H1 (cell line): ENCODE data around the gene ATP10D. TPM values are rescaled to one million over a fixed set of nuclear protein-coding genes. Genes with fewer than 3 reads are reported as not detected.

Source experiments
- E2F6 ChIP-seq: IDR thresholded peaks from 2 replicates; pipeline ENCODE4 v1.6.1; 2012; ENCODE audit warnings: inconsistent platforms
- GTF2F1 ChIP-seq: IDR thresholded peaks from 2 replicates; pipeline ENCODE4 v1.6.1; 2012; ENCODE audit warnings: low read depth, low read length, improper control_type of control experiment, borderline replicate concordance
- KDM1A ChIP-seq: fragments of 200-600, 300-600 bp; sonication (generic); IDR thresholded peaks from 2 replicates; pipeline ENCODE4 v1.7.1; 2016; ENCODE audit warnings: mild to moderate bottlenecking, low read length, borderline replicate concordance
- KDM4A ChIP-seq: IDR thresholded peaks from one replicate; pipeline ENCODE4 v1.7.1; 2012; ENCODE audit warnings: low read depth, mild to moderate bottlenecking, moderate library complexity, low read length, inconsistent platforms; ENCODE audit not compliant: severe bottlenecking
- MAFK ChIP-seq: IDR thresholded peaks from 2 replicates; pipeline ENCODE4 v1.6.1; 2012; ENCODE audit warnings: low read depth, mild to moderate bottlenecking, improper control_type of control experiment, low read length
- PHF8 ChIP-seq: fragments of 200-600 bp; sonication (generic); conservative IDR thresholded peaks from 2 replicates; pipeline ENCODE4 v1.7.1; 2012; ENCODE audit warnings: low read depth, mild to moderate bottlenecking, inconsistent platforms, low read length, moderate library complexity
- POLR2A ChIP-seq, 2 experiments: IDR thresholded peaks; 1 replicate in 1 of 2; 2 replicates in 1 of 2; pipeline ENCODE4 v1.6.1; 2011; ENCODE audit warnings: low read depth in 2 of 2, low read length in 2 of 2, mild to moderate bottlenecking in 2 of 2; ENCODE audit errors: control extremely low read depth in 1 of 2
- POLR2AphosphoS5 ChIP-seq: IDR thresholded peaks from 2 replicates; pipeline ENCODE4 v1.6.1; 2011; ENCODE audit warnings: low read depth, low read length
- RAD21 ChIP-seq, 2 experiments: IDR thresholded peaks in 1 of 2; conservative IDR thresholded peaks in 1 of 2; 2 replicates each; pipeline ENCODE4 v1.6.1; 2011; ENCODE audit warnings: low read depth in 2 of 2, low read length in 2 of 2, improper control_type of control experiment in 1 of 2, inconsistent platforms in 1 of 2, mild to moderate bottlenecking in 1 of 2, moderate library complexity in 1 of 2
- TAF1 ChIP-seq: IDR thresholded peaks from 2 replicates; pipeline ENCODE4 v1.6.1; 2011; ENCODE audit warnings: mild to moderate bottlenecking, low read depth, low read length
- TAF7 ChIP-seq: optimal IDR thresholded peaks from 2 replicates; pipeline ENCODE3; 2011; ENCODE audit warnings: low read depth, mild to moderate bottlenecking, inconsistent platforms, low read length, moderate library complexity, borderline replicate concordance
- polyA plus RNA-seq, 7 experiments: library from polyadenylated mRNA; depleted of rRNA in 3 of 7; stranded (reverse) in 5 of 7; unstranded in 2 of 7; fragments of >200 nt in 5 of 7; fragments of 200-250 nt in 2 of 7; gene quantifications; 1 replicate in 5 of 7; 2 replicates in 1 of 7; 4 replicates in 1 of 7; pipeline versions ENCODE4 v1.2.1 to v1.2.3, GENCODE V29; 2011 to 2013; ENCODE audit warnings: missing spikeins in 2 of 7, mixed read lengths in 2 of 7
- total RNA-seq: library from RNA; stranded (reverse); fragmentation: NEBNext Ultra II Directional; extraction: Animal tissue kit (Norgen Biotek cat#: 25700); gene quantifications from 2 replicates; pipeline ENCODE4 v1.2.1, GENCODE V29; 2021
- TF ChIP-seq, protein P1 (sequence below): IDR thresholded peaks from 2 replicates; pipeline ENCODE4 v1.6.1; 2012; ENCODE audit warnings: low read length, inconsistent platforms

The ATP10D gene
- total and polyA plus RNA-seq, 2 of the 8 experiments (the other 6 are each of a cell fraction or from before 2014, with no cell fraction given) = 2.9 to 5.9 TPM

GRCh38 chr4:47463235-47463956 lies 21.7 kb upstream of the ATP10D start, which contains the start of gene COMMD8 (continued):
- no peak; the same call in 1 of the 2 replicates for TF ChIP-seq POLR2AphosphoS5
- peak; percentile 68 for TF ChIP-seq E2F6
- peak in 1 of 2 experiments; percentile 33; a peak in 1 of 3 replicates for TF ChIP-seq POLR2A (IDR thresholded peaks at IDR 0.05; ENCODE audit: control extremely low read depth in 1 of 2, low read depth in 2 of 2, low read length in 2 of 2)
- no peak for TF ChIP-seq GTF2F1
- TF ChIP-seq KDM4A = peak; percentile 94
- peak; percentile 69 for TF ChIP-seq TAF1
- TF ChIP-seq KDM1A = no peak
- TF ChIP-seq PHF8 = peak; percentile 54; the same call in 1 of the 2 replicates
- peak; percentile 68 for TF ChIP-seq TAF7
- TF ChIP-seq, protein P1, sequence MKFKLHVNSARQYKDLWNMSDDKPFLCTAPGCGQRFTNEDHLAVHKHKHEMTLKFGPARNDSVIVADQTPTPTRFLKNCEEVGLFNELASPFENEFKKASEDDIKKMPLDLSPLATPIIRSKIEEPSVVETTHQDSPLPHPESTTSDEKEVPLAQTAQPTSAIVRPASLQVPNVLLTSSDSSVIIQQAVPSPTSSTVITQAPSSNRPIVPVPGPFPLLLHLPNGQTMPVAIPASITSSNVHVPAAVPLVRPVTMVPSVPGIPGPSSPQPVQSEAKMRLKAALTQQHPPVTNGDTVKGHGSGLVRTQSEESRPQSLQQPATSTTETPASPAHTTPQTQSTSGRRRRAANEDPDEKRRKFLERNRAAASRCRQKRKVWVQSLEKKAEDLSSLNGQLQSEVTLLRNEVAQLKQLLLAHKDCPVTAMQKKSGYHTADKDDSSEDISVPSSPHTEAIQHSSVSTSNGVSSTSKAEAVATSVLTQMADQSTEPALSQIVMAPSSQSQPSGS = peak; percentile 62; the same call in 1 of the 2 replicates
- peak in 1 of 2 experiments; percentile 31; a peak in 2 of 4 replicates for TF ChIP-seq RAD21 (IDR thresholded peaks at IDR 0.05 in 1 of 2, conservative IDR thresholded peaks at IDR 0.05 in 1 of 2; ENCODE audit: low read depth in 2 of 2, low read length in 2 of 2)
- TF ChIP-seq MAFK = no peak
